ENCODE data around the gene RCCD1. TPM values are rescaled to one million over a fixed set of nuclear protein-coding genes. Genes with fewer than 3 reads are reported as not detected.
"Not testable (repeated sequence)": the region's sequence is repeated elsewhere in the genome, so short reads cannot be mapped to it uniquely, and the experiment has no call there.

Gene RCCD1, protein sequence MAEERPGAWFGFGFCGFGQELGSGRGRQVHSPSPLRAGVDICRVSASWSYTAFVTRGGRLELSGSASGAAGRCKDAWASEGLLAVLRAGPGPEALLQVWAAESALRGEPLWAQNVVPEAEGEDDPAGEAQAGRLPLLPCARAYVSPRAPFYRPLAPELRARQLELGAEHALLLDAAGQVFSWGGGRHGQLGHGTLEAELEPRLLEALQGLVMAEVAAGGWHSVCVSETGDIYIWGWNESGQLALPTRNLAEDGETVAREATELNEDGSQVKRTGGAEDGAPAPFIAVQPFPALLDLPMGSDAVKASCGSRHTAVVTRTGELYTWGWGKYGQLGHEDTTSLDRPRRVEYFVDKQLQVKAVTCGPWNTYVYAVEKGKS
- total RNA-seq, result 10 to 100 TPM; 52.0 to 52.4 TPM

GRCh38 chr15:90954712-90955623 is at the start of gene RCCD1:
Gene RCCD1, plus strand, starts transcription at chr15:90954884. Its CDS starts 1,851 bp downstream, at chr15:90956735.
- H3K36me3 Mint-ChIP-seq (ENCODE audit: low read depth), result peaks cover 21% of the 10 kb centered on the region
- peak within 1 kb of the TSS; percentile 86 for H3K4me3 Mint-ChIP-seq
- H3K9me3 Mint-ChIP-seq, result no peaks in the 10 kb centered on the region
- DNase-seq, result peak; percentile 95
- no peaks in the 10 kb centered on the region for H3K27me3 Mint-ChIP-seq (ENCODE audit: low read depth)
- H3K27ac Mint-ChIP-seq, result peak within 1 kb of the TSS; percentile 93
- CTCF ChIA-PET, result interaction anchor here (0.6 to 7.5 kb wide), 10 partner anchors 11 to 317 kb away, joined by 3 to 104 read pairs (median 12); partner anchors contain the start of genes HDDC3 and UNC45A
- H3K4me1 Mint-ChIP-seq (ENCODE audit: low read depth), result peaks cover 12% of the 10 kb centered on the region
- intact Hi-C loops (cut with micrococcal nuclease), result loop anchor here (1.0 kb wide), 4 partner anchors 20 to 316 kb away; partner anchors contain the start of genes PRC1, UNC45A and VPS33B

GRCh38 chr15:90905306-90906180 is 49.1 kb upstream of the RCCD1 start:
- Mint-ChIP-seq H3K9me3 (no peaks in the 10 kb centered on the region), H3K27me3 (ENCODE audit: low read depth) (no peaks in the 10 kb centered on the region), H3K27ac (no peak overlapping the region), H3K36me3 (ENCODE audit: low read depth) (peaks cover 40% of the 10 kb centered on the region), H3K4me3 (no peak overlapping the region), H3K4me1 (ENCODE audit: low read depth) (peaks cover 27% of the 10 kb centered on the region)
- intact Hi-C loops (cut with micrococcal nuclease), result no loop called here
- no peak for DNase-seq
- CTCF ChIA-PET, result interaction anchor here (1.0 to 8.1 kb wide), 3 partner anchors 20 to 256 kb away, joined by 4 to 169 read pairs (median 12); partner anchors contain the start of genes HDDC3 and UNC45A

DNA sequence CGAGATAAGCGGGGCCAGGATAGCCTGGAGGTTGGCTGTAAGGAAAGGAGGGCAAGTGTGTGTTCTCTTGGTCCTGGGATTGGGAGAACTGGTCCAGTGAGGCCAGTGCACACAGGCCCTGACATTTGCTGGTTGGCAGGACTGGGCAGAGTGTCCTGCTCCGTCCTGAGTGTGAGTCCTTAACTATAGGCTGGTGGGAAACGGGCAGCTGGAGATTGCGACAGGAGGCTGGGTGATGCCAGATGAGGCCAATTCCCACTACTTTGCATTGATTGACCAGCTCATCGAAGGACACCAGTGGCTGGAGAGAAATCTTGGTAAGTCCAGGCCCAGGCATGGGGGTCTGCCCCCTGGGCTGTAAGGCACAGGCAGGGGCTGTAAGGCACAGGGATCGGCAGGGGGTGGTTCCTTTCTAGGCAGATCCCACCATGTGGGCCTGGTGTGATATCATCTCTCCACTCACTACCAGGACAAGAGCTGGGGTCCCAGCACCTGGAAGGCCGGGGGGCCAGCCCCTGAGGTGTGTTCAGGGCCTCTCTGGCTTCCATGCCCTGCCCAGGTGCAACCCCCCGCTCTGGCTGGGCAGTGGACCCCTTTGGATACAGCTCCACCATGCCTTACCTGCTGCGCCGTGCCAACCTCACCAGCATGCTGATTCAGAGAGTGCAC is 48.4 kb upstream of the RCCD1 start:
- Mint-ChIP-seq H3K9me3 (no peaks in the 10 kb centered on the region), H3K4me1 (ENCODE audit: low read depth) (peaks cover 24% of the 10 kb centered on the region), H3K27me3 (ENCODE audit: low read depth) (no peaks in the 10 kb centered on the region), H3K27ac (no peak overlapping the region), H3K4me3 (no peak overlapping the region), H3K36me3 (ENCODE audit: low read depth) (peaks cover 43% of the 10 kb centered on the region)
- DNase-seq, result no peak
- CTCF ChIA-PET, result interaction anchor here (2.3 to 8.1 kb wide), 2 partner anchors 21 to 27 kb away, joined by 12 to 169 read pairs; partner anchors contain the start of genes HDDC3 and UNC45A
- intact Hi-C loops (cut with micrococcal nuclease), result no loop called here

DNA sequence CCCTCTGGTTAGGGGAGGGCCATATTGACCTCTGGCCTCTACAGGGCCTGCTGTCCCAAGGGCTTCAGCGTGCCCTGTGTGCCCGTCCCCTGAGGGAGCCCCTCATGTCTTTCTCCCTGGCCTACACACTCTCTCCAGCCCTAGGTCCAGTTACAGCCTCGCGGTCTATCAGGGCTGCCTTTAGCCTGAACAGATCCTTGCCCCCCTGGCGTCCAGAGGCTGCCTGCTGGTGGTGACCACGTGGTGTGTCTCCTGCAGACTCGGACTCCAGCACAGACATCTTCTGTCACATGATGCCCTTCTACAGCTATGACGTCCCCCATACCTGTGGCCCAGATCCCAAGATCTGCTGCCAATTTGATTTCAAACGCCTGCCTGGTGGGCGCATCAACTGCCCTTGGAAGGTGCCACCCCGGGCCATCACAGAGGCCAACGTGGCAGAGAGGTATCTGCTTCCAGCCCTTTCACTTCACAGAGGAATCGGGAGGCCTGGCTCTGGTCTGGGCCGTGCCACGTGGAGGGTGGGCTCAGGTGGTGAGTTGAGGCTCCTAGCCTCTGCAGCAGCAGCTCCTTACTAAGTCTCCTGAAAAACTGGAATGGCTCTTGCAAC is 47.5 kb upstream of the RCCD1 start:
- intact Hi-C loops (cut with micrococcal nuclease), result no loop called here
- DNase-seq, result no peak
- Mint-ChIP-seq H3K4me3 (no peak overlapping the region), H3K27ac (no peak overlapping the region), H3K4me1 (ENCODE audit: low read depth) (peaks cover 16% of the 10 kb centered on the region), H3K36me3 (ENCODE audit: low read depth) (peaks cover 46% of the 10 kb centered on the region), H3K27me3 (ENCODE audit: low read depth) (no peaks in the 10 kb centered on the region), H3K9me3 (no peaks in the 10 kb centered on the region)
- CTCF ChIA-PET, result interaction anchor here (2.3 to 8.1 kb wide), 2 partner anchors 21 to 26 kb away, joined by 12 to 169 read pairs; partner anchors contain the start of genes HDDC3 and UNC45A

GRCh38 chr15:90907838-90908507 is 46.7 kb upstream of the RCCD1 start:
- intact Hi-C loops (cut with micrococcal nuclease), result no loop called here
- DNase-seq, result no peak
- Mint-ChIP-seq H3K4me1 (ENCODE audit: low read depth) (peaks cover 16% of the 10 kb centered on the region), H3K4me3 (no peak overlapping the region), H3K27me3 (ENCODE audit: low read depth) (no peaks in the 10 kb centered on the region), H3K9me3 (no peaks in the 10 kb centered on the region), H3K27ac (no peak overlapping the region), H3K36me3 (ENCODE audit: low read depth) (peaks cover 46% of the 10 kb centered on the region)
- CTCF ChIA-PET, result no interaction called here

DNA sequence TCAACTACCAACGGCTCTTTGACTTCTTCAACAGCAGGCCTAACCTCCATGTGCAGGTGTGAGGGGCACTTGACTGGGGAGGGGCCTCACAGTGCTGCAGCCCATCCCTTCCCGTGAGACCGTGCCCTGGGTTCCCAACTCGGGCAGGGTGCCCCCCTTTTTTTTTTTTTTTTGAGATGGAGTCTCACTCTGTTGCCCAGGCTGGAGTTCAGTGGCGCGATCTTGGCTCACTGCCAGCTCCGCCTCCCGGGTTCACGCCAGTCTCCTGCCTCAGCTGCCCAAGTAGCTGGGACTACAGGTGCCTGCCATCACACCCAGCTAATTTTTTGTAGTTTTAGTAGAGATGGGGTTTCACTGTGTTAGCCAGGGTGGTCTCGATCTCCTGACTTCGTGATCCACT is 45.2 kb upstream of the RCCD1 start:
- H3K36me3 Mint-ChIP-seq (ENCODE audit: low read depth), result peaks cover 54% of the 10 kb centered on the region
- H3K9me3 Mint-ChIP-seq; CTCF ChIA-PET; H3K4me1 Mint-ChIP-seq (ENCODE audit: low read depth); intact Hi-C loops (cut with micrococcal nuclease); H3K27ac Mint-ChIP-seq; H3K4me3 Mint-ChIP-seq; H3K27me3 Mint-ChIP-seq (ENCODE audit: low read depth); DNase-seq: not testable (repeated sequence)

- intact Hi-C loops (cut with micrococcal nuclease), result no loop called here
- Mint-ChIP-seq H3K27me3 (ENCODE audit: low read depth) (no peaks in the 10 kb centered on the region), H3K4me1 (ENCODE audit: low read depth) (peaks cover 4% of the 10 kb centered on the region), H3K9me3 (no peaks in the 10 kb centered on the region), H3K36me3 (ENCODE audit: low read depth) (peaks cover 49% of the 10 kb centered on the region), H3K4me3 (no peak overlapping the region), H3K27ac (no peak overlapping the region)
- DNase-seq, result no peak
- CTCF ChIA-PET, result no interaction called here
These were observed 44.7 kb upstream of the RCCD1 start for GRCh38 chr15:90909976-90910375.

DNA sequence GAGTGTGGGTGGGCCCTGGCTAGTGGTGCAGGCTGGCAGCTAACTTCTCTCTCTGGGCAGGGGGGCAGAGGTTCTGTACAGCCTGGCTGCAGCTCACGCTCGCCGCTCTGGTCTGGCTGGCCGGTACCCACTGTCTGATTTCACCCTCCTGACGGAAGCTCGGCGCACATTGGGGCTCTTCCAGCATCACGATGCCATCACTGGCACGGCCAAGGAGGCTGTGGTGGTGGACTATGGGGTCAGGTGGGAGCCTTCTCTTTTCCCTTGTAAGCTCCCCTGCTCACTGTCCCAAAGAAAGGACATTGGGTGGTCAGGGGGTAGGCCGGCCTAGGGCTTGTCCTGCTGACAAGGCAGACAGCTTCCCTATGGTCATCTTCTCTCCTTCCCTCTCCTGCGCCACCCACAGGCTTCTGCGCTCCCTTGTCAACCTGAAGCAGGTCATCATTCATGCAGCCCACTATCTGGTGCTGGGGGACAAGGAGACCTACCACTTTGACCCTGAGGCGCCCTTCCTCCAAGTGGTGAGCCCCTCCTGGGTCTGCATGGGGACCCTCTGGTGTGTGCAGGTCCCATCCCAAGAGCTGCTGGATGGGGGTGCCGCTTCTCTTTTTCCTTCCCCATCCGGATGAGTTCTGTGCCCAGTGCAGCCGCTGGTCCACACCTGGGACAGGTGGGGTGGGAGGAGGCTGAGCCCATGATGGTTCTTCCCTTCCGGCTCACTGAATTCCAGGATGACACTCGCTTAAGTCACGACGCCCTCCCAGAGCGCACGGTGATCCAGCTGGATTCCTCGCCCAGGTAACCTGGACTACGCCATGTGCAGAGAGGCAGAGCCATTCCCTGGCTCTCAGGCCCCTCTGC is 44.0 kb upstream of the RCCD1 start:
- DNase-seq, result no peak
- peaks cover 45% of the 10 kb centered on the region for H3K36me3 Mint-ChIP-seq (ENCODE audit: low read depth)
- H3K27ac Mint-ChIP-seq, result no peak overlapping the region
- no peaks in the 10 kb centered on the region for H3K27me3 Mint-ChIP-seq (ENCODE audit: low read depth)
- H3K4me1 Mint-ChIP-seq (ENCODE audit: low read depth), result no peaks in the 10 kb centered on the region
- H3K9me3 Mint-ChIP-seq, result no peaks in the 10 kb centered on the region
- intact Hi-C loops (cut with micrococcal nuclease), result no loop called here
- CTCF ChIA-PET, result interaction anchor here (1.2 kb wide), 1 partner anchor 23 kb away, joined by 3 read pairs; no protein-coding TSS in a partner anchor
- H3K4me3 Mint-ChIP-seq, result no peak overlapping the region

GRCh38 chr15:90911302-90911623 is 43.4 kb upstream of the RCCD1 start:
- Mint-ChIP-seq H3K9me3 (no peaks in the 10 kb centered on the region), H3K36me3 (ENCODE audit: low read depth) (peaks cover 42% of the 10 kb centered on the region), H3K27me3 (ENCODE audit: low read depth) (no peaks in the 10 kb centered on the region), H3K4me1 (ENCODE audit: low read depth) (no peaks in the 10 kb centered on the region), H3K4me3 (no peak overlapping the region), H3K27ac (no peak overlapping the region)
- intact Hi-C loops (cut with micrococcal nuclease), result no loop called here
- CTCF ChIA-PET, result interaction anchor here (1.2 kb wide), 1 partner anchor 23 kb away, joined by 3 read pairs; no protein-coding TSS in a partner anchor
- DNase-seq, result no peak
